Endometrial microvascular endothelial cells (primary cell): Measurements from ENCODE around the gene FAM177B. TPM values are rescaled to one million over a fixed set of nuclear protein-coding genes. Genes with fewer than 3 reads are reported as not detected.

Experiments
- total RNA-seq: library from RNA; depleted of rRNA; stranded (reverse); fragments of >200 nt; gene quantifications from one replicate; pipeline ENCODE4 v1.2.3, GENCODE V29; 2015; ENCODE audit errors: inconsistent ontology term

The FAM177B gene
- total RNA-seq, 1 donor from 2014 or later = not detected

Other genes starting within 250 kb of the FAM177B start
- gene HHIPL2, start 189.1 kb upstream of the FAM177B start, total RNA-seq = not detected
- 15.1 TPM for gene TAF1A, start 147.3 kb upstream of the FAM177B start, total RNA-seq
- gene MIA3, start 119.1 kb upstream of the FAM177B start, total RNA-seq = 30.1 TPM
- gene AIDA, start 24.7 kb upstream of the FAM177B start, total RNA-seq = 75.1 TPM
- 66.5 TPM for gene BROX, start 24.6 kb upstream of the FAM177B start, total RNA-seq
- gene DISP1, start 77.8 kb downstream of the FAM177B start, total RNA-seq = 2.8 TPM